Measurements from ENCODE around the gene NOTCH2. TPM values are rescaled to one million over a fixed set of nuclear protein-coding genes. Genes with fewer than 3 reads are reported as not detected.
"Not testable (repeated sequence)": the region's sequence is repeated elsewhere in the genome, so short reads cannot be mapped to it uniquely, and the experiment has no call there.

NOTCH2 gene
- total and polyA plus RNA-seq, 10 of the 15 experiments (the other 5 are each of a cell fraction or from before 2014, with no cell fraction given) = 0.02 to 2.0 (median 0.62) TPM; not detected in 1

GRCh38 chr1:120117371-120118177 lies 48.1 kb upstream of the NOTCH2 start:
- H3K4me2 ChIP-seq (ENCODE audit: control insufficient read depth, insufficient read depth); H3K9me3 ChIP-seq (replicated peaks; ENCODE audit: control insufficient read depth, insufficient read depth, low read length); H4K20me1 ChIP-seq (ENCODE audit: control insufficient read depth, insufficient read depth); in situ Hi-C loops (cut with MboI); CTCF ChIA-PET; H3K36me3 ChIP-seq (ENCODE audit: control insufficient read depth in 2 of 2, insufficient read depth in 2 of 2, low read length in 1 of 2); H3K79me2 ChIP-seq (ENCODE audit: control insufficient read depth, insufficient read depth, low read length); BruUV-seq (replicated peaks); H3K4me1 ChIP-seq (ENCODE audit: control insufficient read depth, insufficient read depth, low read length); H3K9ac ChIP-seq (ENCODE audit: control insufficient read depth, insufficient read depth, low read length); intact Hi-C loops (cut with micrococcal nuclease; ENCODE audit: unreplicated experiment); SMC1A ChIA-PET (ENCODE audit: uncharacterized antibody, unreplicated experiment); H3K4me3 ChIP-seq; POLR2A ChIA-PET; H2AFZ ChIP-seq (ENCODE audit: control insufficient read depth, low read depth, low read length); H3K27me3 ChIP-seq (replicated peaks in 1 of 2; ENCODE audit: control insufficient read depth in 2 of 2, insufficient read depth in 2 of 2, low read length in 1 of 2); RAD21 ChIA-PET (ENCODE audit: unreplicated experiment); H3K27ac ChIP-seq (ENCODE audit: control insufficient read depth, insufficient read depth): not testable (repeated sequence)
- WGBS (ENCODE audit: insufficient coverage, insufficient replicate concordance, low lambda C conversion rate, missing lambda C conversion rate) = 50% methylated on average over 2 of the region's 4 CpGs
- peak; percentile 91 for FAIRE-seq
- peak; percentile 84 for ATAC-seq
- peak; percentile 43; the same call in 1 of the 2 replicates for TF ChIP-seq PAX5 (IDR thresholded peaks at IDR 0.05; ENCODE audit: borderline replicate concordance, low read depth, low read length)
- peak; percentile 72 for TF ChIP-seq RUNX3 (IDR thresholded peaks at IDR 0.05; ENCODE audit: low read length)
- TF ChIP-seq ATF2 (IDR thresholded peaks at IDR 0.05; ENCODE audit: low read length) = 0 out of 2 replicates have a peak, but pooled peaks have one; percentile 12
- peak; percentile 64 for TF ChIP-seq SPI1 (IDR thresholded peaks at IDR 0.05; ENCODE audit: borderline replicate concordance, insufficient read depth, low read depth, low read length)
- TF ChIP-seq NFIC (IDR thresholded peaks at IDR 0.05; ENCODE audit: low read depth, low read length) = peak; percentile 60
- peak; percentile 62; the same call in 1 of the 2 replicates for TF ChIP-seq MEF2A (IDR thresholded peaks at IDR 0.05; ENCODE audit: insufficient read depth, low read depth, low read length)
- 0 out of 2 replicates have a peak, but pooled peaks have one; percentile 31 for TF ChIP-seq EED (IDR thresholded peaks at IDR 0.05; ENCODE audit: low read depth)
- peak; percentile 34 for DNase-seq (ENCODE audit: low read depth, low spot score)

GRCh38 chr1:120116094-120116493 lies 46.6 kb upstream of the NOTCH2 start:
- H3K9me3 ChIP-seq (replicated peaks; ENCODE audit: control insufficient read depth, insufficient read depth, low read length); FAIRE-seq; H3K9ac ChIP-seq (ENCODE audit: control insufficient read depth, insufficient read depth, low read length); ATAC-seq; H3K27me3 ChIP-seq (replicated peaks in 1 of 2; ENCODE audit: control insufficient read depth in 2 of 2, insufficient read depth in 2 of 2, low read length in 1 of 2); CTCF ChIA-PET; POLR2A ChIA-PET; SMC1A ChIA-PET (ENCODE audit: uncharacterized antibody, unreplicated experiment); intact Hi-C loops (cut with micrococcal nuclease; ENCODE audit: unreplicated experiment); DNase-seq (ENCODE audit: low read depth, low spot score); BruUV-seq (replicated peaks); H3K4me2 ChIP-seq (ENCODE audit: control insufficient read depth, insufficient read depth); H3K79me2 ChIP-seq (ENCODE audit: control insufficient read depth, insufficient read depth, low read length); H3K27ac ChIP-seq (ENCODE audit: control insufficient read depth, insufficient read depth); H3K4me3 ChIP-seq; in situ Hi-C loops (cut with MboI); H3K4me1 ChIP-seq (ENCODE audit: control insufficient read depth, insufficient read depth, low read length); RAD21 ChIA-PET (ENCODE audit: unreplicated experiment); H4K20me1 ChIP-seq (ENCODE audit: control insufficient read depth, insufficient read depth); H2AFZ ChIP-seq (ENCODE audit: control insufficient read depth, low read depth, low read length); H3K36me3 ChIP-seq (ENCODE audit: control insufficient read depth in 2 of 2, insufficient read depth in 2 of 2, low read length in 1 of 2): not testable (repeated sequence)
- 97% methylated on average over 2 of the region's 2 CpGs for WGBS (ENCODE audit: insufficient coverage, insufficient replicate concordance, low lambda C conversion rate, missing lambda C conversion rate)

GRCh38 chr1:120113134-120113533 lies 43.7 kb upstream of the NOTCH2 start:
- BruUV-seq (replicated peaks); H3K27me3 ChIP-seq (replicated peaks in 1 of 2; ENCODE audit: control insufficient read depth in 2 of 2, insufficient read depth in 2 of 2, low read length in 1 of 2); H3K4me3 ChIP-seq; H3K9me3 ChIP-seq (replicated peaks; ENCODE audit: control insufficient read depth, insufficient read depth, low read length); H3K9ac ChIP-seq (ENCODE audit: control insufficient read depth, insufficient read depth, low read length); ATAC-seq; intact Hi-C loops (cut with micrococcal nuclease; ENCODE audit: unreplicated experiment); H3K4me2 ChIP-seq (ENCODE audit: control insufficient read depth, insufficient read depth); in situ Hi-C loops (cut with MboI); SMC1A ChIA-PET (ENCODE audit: uncharacterized antibody, unreplicated experiment); FAIRE-seq; RAD21 ChIA-PET (ENCODE audit: unreplicated experiment); H3K79me2 ChIP-seq (ENCODE audit: control insufficient read depth, insufficient read depth, low read length); H2AFZ ChIP-seq (ENCODE audit: control insufficient read depth, low read depth, low read length); H3K36me3 ChIP-seq (ENCODE audit: control insufficient read depth in 2 of 2, insufficient read depth in 2 of 2, low read length in 1 of 2); DNase-seq (ENCODE audit: low read depth, low spot score); H3K4me1 ChIP-seq (ENCODE audit: control insufficient read depth, insufficient read depth, low read length); POLR2A ChIA-PET; H4K20me1 ChIP-seq (ENCODE audit: control insufficient read depth, insufficient read depth); CTCF ChIA-PET; H3K27ac ChIP-seq (ENCODE audit: control insufficient read depth, insufficient read depth): not testable (repeated sequence)
- no CpG with 5 or more reads among the region's 3 CpGs for WGBS (ENCODE audit: insufficient coverage, insufficient replicate concordance, low lambda C conversion rate, missing lambda C conversion rate)

Data from GM12878 (cell line).